Activated CD8-positive, alpha-beta memory T cell treated with anti-CD3 and anti-CD28 coated beads, Interleukin-2, amount 50 U/mL, for 1 hour (primary cell): Measurements from ENCODE around the gene EXOC6B.
"Not testable (repeated sequence)": the region's sequence is repeated elsewhere in the genome, so short reads cannot be mapped to it uniquely, and the experiment has no call there.

Experiments
- DNase-seq: peaks from one replicate; pipeline ENCODE4 v3.0.0-alpha.2; 2020; ENCODE audit errors: extremely low read depth

Gene EXOC6B

GRCh38 chr2:72442270-72442669 is 383.6 kb downstream of the EXOC6B start:
- DNase-seq = no peak

- no peak for DNase-seq
Measured at GRCh38 chr2:72439892-72440291, 385.9 kb downstream of the EXOC6B start.

GRCh38 chr2:72438364-72438763 is 387.5 kb downstream of the EXOC6B start:
- no peak for DNase-seq

- DNase-seq = no peak
Measured at GRCh38 chr2:72431737-72432136, 394.1 kb downstream of the EXOC6B start.

- no peak for DNase-seq
Measured at GRCh38 chr2:72427022-72427861, 398.6 kb downstream of the EXOC6B start.

GRCh38 chr2:72425996-72426395 is 399.8 kb downstream of the EXOC6B start:
- DNase-seq = no peak

- DNase-seq = no peak
Measured at GRCh38 chr2:72423756-72424155, 402.1 kb downstream of the EXOC6B start.

- not testable (repeated sequence) for DNase-seq
Measured at GRCh38 chr2:72421771-72422379, 404.0 kb downstream of the EXOC6B start.

- DNase-seq = no peak
Measured at GRCh38 chr2:72415781-72416475, 409.9 kb downstream of the EXOC6B start.

- no peak for DNase-seq
Measured at GRCh38 chr2:72415241-72415661, 410.6 kb downstream of the EXOC6B start.

- DNase-seq = no peak
Measured at GRCh38 chr2:72414137-72414760, 411.6 kb downstream of the EXOC6B start.

GRCh38 chr2:72413716-72414115 is 412.1 kb downstream of the EXOC6B start:
- DNase-seq = no peak

GRCh38 chr2:72412214-72412613 is 413.6 kb downstream of the EXOC6B start:
- no peak for DNase-seq

- no peak for DNase-seq
Measured at GRCh38 chr2:72399879-72400278, 426.0 kb downstream of the EXOC6B start.

- DNase-seq = no peak
Measured at GRCh38 chr2:72395096-72395495, 430.7 kb downstream of the EXOC6B start.

- no peak for DNase-seq
Measured at GRCh38 chr2:72394541-72395070, 431.2 kb downstream of the EXOC6B start.

- DNase-seq = no peak
Measured at GRCh38 chr2:72389447-72389846, 436.4 kb downstream of the EXOC6B start.

GRCh38 chr2:72388263-72388662 is 437.6 kb downstream of the EXOC6B start:
- DNase-seq = no peak

- no peak for DNase-seq
Measured at GRCh38 chr2:72386288-72386687, 439.5 kb downstream of the EXOC6B start.

- DNase-seq = no peak
Measured at GRCh38 chr2:72378753-72379348, 447.0 kb downstream of the EXOC6B start.

GRCh38 chr2:72367530-72368225 is 458.2 kb downstream of the EXOC6B start:
- DNase-seq = no peak
